Kidney (tissue), 14 donors: ENCODE results near the gene CTR9. TPM values are rescaled to one million over a fixed set of nuclear protein-coding genes. Genes with fewer than 3 reads are reported as not detected.

Source experiments
- DNase-seq, 5 donors: peaks; one replicate each; pipeline ENCODE4 v3.0.0-alpha.2; 2013 to 2020
- FAIRE-seq: peaks from 2 replicates; lab custom pipeline; 2012; peaks lifted over from hg19 to GRCh38; lab: Jason Lieb, UNC
- H3K27ac ChIP-seq, 2 donors: one replicate each; pipeline ENCODE4 v1.7.0; 2013; ENCODE audit warnings: low read depth in 2 of 2, low read length in 2 of 2, inconsistent platforms in 1 of 2
- H3K27me3 ChIP-seq: one replicate; pipeline ENCODE4 v1.7.1; 2013; ENCODE audit warnings: low read length, inconsistent platforms; ENCODE audit not compliant: control insufficient read depth, insufficient read depth
- H3K36me3 ChIP-seq, 3 donors: one replicate each; pipeline versions ENCODE4 v1.7.0 to v1.7.1; 2013; ENCODE audit warnings: low read length in 3 of 3, control low read depth in 1 of 3, inconsistent platforms in 1 of 3; ENCODE audit not compliant: insufficient read depth in 3 of 3, control insufficient read depth in 2 of 3
- H3K4me1 ChIP-seq, 3 donors: one replicate each; pipeline versions ENCODE4 v1.7.0 to v1.7.1; 2013; ENCODE audit warnings: low read length in 3 of 3, inconsistent platforms in 1 of 3, low read depth in 1 of 3; ENCODE audit not compliant: control insufficient read depth in 2 of 3, insufficient read depth in 2 of 3
- H3K4me3 ChIP-seq, 3 donors: one replicate each; pipeline versions ENCODE4 v1.7.0 to v1.8.1; 2013; ENCODE audit warnings: low read length in 3 of 3, control low read depth in 1 of 3, inconsistent platforms in 1 of 3
- H3K9ac ChIP-seq, 3 donors: one replicate each; pipeline versions ENCODE4 v1.7.0 to v1.7.1; 2013; ENCODE audit warnings: low read length in 3 of 3, control low read depth in 1 of 3, inconsistent platforms in 1 of 3
- H3K9me3 ChIP-seq, 3 donors: one replicate each; pipeline versions ENCODE4 v1.7.0 to v1.7.1; 2013; ENCODE audit warnings: low read length in 3 of 3, control low read depth in 1 of 3, inconsistent platforms in 1 of 3; ENCODE audit not compliant: control insufficient read depth in 2 of 3, insufficient read depth in 1 of 3
- CTCF ChIP-seq: IDR thresholded peaks from 3 replicates; pipeline ENCODE4 v1.5.1; 2012; ENCODE audit warnings: mild to moderate bottlenecking, moderate library complexity, borderline replicate concordance; ENCODE audit not compliant: insufficient read depth; ENCODE audit errors: extremely low read depth
- intact Hi-C: fragments of 100-400 bp; cut with DNase I; formaldehyde crosslinking; loops from one replicate; pipeline ENCODE4 v1.11.1; 2022
- polyA plus RNA-seq: library from polyadenylated mRNA; stranded (reverse); fragments of 350-450 nt; fragmentation: Illumina TruSeq; extraction: RNeasy Lipid Tissue Mini Kit (QIAGEN cat#74804); gene quantifications from one replicate; pipeline ENCODE4 v1.2.3, GENCODE V29; 2014; ENCODE audit warnings: low read depth, low replicate concordance; ENCODE audit not compliant: insufficient read depth
- total RNA-seq: library from RNA; stranded (reverse); fragmentation: NEBNext Ultra II Directional; extraction: Animal tissue kit (Norgen Biotek cat#: 25700); gene quantifications from one replicate; pipeline ENCODE4 v1.2.1, GENCODE V29; 2021
- donor health status: control.
- donor health status: control.
- donor health status: control.
- donor health status: control.
- donor health status: control.
- donor health status: DM: yes; HTN: yes; CAD: no.
- donor health status: Normal renal cell carcinoma (clear cell type).

CTR9 gene
- total and polyA plus RNA-seq, 2 donors from 2014 or later = 16.7 to 33.3 TPM

GRCh38 chr11:10797001-10797400, 46.0 kb downstream of the CTR9 start:
- Histone ChIP-seq H3K4me1 (peaks cover 0 to 2% (median 0%) of the 10 kb centered on the region in 3 donors), H3K27ac (no peak overlapping the region), H3K9me3 (no peaks in the 10 kb centered on the region), H3K36me3 (peaks cover 32 to 60% (median 48%) of the 10 kb centered on the region in 3 donors), H3K27me3 (no peaks in the 10 kb centered on the region), H3K9ac (no peak overlapping the region), H3K4me3 (no peak overlapping the region)
- DNase-seq (no peak), FAIRE-seq (no peak)
- intact Hi-C loops = loop anchor here (10.0 kb wide), 1 partner anchor 228 kb away; no protein-coding TSS in a partner anchor
- TF ChIP-seq CTCF = no peak

GRCh38 chr11:10797531-10797930, 46.5 kb downstream of the CTR9 start:
- Histone ChIP-seq H3K9ac (no peak overlapping the region), H3K9me3 (no peaks in the 10 kb centered on the region), H3K27me3 (no peaks in the 10 kb centered on the region), H3K4me1 (no peaks in the 10 kb centered on the region), H3K36me3 (peaks cover 32 to 65% (median 53%) of the 10 kb centered on the region in 3 donors), H3K4me3 (no peak overlapping the region), H3K27ac (no peak overlapping the region)
- TF ChIP-seq CTCF = no peak
- no peak for FAIRE-seq
- intact Hi-C loops = loop anchor here (10.0 kb wide), 1 partner anchor 227 kb away; no protein-coding TSS in a partner anchor
- no peak for DNase-seq

- TF ChIP-seq CTCF = no peak
- intact Hi-C loops = loop anchor here (10.0 kb wide), 1 partner anchor 226 kb away; no protein-coding TSS in a partner anchor
- Histone ChIP-seq H3K9me3 (no peaks in the 10 kb centered on the region), H3K9ac (no peak overlapping the region), H3K4me1 (no peaks in the 10 kb centered on the region), H3K36me3 (peaks cover 39 to 74% (median 60%) of the 10 kb centered on the region in 3 donors), H3K27ac (no peak overlapping the region), H3K27me3 (no peaks in the 10 kb centered on the region), H3K4me3 (no peak overlapping the region)
- DNase-seq (no peak), FAIRE-seq (no peak)
Observed at GRCh38 chr11:10798330-10798928, 47.4 kb downstream of the CTR9 start.

- no peaks in the 10 kb centered on the region for H3K27me3 ChIP-seq
- no peaks in the 10 kb centered on the region for H3K4me1 ChIP-seq
- no peak for TF ChIP-seq CTCF
- no peak overlapping the region for H3K27ac ChIP-seq
- H3K36me3 ChIP-seq = peaks cover 55 to 93% (median 78%) of the 10 kb centered on the region in 3 donors
- DNase-seq (no peak), FAIRE-seq (no peak)
- no peak overlapping the region for H3K4me3 ChIP-seq
- H3K9me3 ChIP-seq = no peaks in the 10 kb centered on the region
- intact Hi-C loops = loop anchor here (10.0 kb wide), 1 partner anchor 55 kb away; the partner anchor contains the start of gene ZBED5
- no peak overlapping the region for H3K9ac ChIP-seq
Observed at GRCh38 chr11:10800292-10800691, 49.2 kb downstream of the CTR9 start.
